ENCODE results near the gene PIAS1.

PIAS1 gene

DNA sequence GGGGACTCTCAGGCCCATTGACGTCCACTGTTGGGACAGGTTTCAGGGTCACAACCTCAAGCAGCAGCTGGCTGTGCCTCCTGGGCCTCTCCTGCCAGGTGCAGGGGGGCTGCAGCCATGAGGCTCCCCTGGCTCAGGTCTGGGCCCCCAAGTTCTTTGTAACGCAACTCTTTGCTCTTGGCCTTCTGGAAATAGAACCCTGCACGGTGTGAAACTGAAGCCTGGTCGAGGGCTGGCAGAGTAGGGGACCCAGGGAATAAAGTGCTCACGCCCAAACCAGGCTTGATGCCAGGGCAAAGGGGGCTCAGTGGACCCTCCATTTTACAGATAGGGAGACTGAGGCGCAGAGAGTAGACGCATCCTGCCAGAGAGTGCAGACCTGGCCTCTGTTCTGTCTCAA lies 150.2 kb downstream of the PIAS1 start:
- TF ChIP-seq, protein P1, sequence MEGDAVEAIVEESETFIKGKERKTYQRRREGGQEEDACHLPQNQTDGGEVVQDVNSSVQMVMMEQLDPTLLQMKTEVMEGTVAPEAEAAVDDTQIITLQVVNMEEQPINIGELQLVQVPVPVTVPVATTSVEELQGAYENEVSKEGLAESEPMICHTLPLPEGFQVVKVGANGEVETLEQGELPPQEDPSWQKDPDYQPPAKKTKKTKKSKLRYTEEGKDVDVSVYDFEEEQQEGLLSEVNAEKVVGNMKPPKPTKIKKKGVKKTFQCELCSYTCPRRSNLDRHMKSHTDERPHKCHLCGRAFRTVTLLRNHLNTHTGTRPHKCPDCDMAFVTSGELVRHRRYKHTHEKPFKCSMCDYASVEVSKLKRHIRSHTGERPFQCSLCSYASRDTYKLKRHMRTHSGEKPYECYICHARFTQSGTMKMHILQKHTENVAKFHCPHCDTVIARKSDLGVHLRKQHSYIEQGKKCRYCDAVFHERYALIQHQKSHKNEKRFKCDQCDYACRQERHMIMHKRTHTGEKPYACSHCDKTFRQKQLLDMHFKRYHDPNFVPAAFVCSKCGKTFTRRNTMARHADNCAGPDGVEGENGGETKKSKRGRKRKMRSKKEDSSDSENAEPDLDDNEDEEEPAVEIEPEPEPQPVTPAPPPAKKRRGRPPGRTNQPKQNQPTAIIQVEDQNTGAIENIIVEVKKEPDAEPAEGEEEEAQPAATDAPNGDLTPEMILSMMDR (IDR thresholded peaks at IDR 0.05; ENCODE audit: borderline replicate concordance, insufficient read depth, low read depth, low read length) = no peak
- H3K4me3 ChIP-seq (ENCODE audit: low read depth, low read length) = no peak overlapping the region

DNA sequence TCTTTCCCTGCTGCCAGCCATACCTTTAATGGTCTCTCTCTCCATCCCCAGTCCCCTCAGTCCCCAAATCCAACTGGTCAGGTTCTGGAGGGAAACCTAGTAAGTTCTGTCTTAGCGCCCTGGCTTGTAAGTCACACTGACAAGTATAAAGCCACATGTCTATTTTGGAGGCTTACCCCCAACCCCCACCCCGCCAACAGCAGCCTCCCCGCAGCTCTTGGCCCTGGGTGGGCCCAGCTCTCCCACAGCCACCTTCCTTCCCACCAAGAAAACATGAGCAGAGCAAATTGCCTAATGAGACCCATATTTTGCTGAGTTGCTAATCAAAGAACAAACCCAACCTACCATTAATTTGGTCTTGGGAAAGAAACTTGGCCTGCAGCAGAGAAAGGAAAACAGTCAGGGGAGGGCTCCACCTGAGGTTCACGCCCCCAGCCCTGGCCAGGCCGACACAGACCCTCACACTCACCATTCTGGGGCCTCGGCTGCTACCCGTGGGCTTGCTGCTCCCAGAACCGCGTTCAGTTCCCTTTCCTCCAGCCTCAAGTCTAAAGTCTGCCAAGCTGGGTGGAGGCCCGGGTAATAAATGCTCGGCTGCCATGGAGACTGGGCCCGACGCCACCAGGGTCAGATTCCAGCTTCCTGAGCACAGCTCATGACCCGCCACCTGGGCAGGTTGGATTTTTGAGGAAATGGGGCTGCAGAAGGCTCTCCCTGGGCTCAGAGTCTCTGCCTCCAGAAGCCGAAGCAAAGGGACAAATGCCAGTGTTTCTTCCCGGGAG lies 150.9 kb downstream of the PIAS1 start, which contains the start of gene CALML4:
Gene CALML4 (minus strand): TSS at position 557 of the 782 bp plus-strand sequence. CDS start 85 bp downstream, at position 472.
- no peak within 1 kb of the TSS for H3K4me3 ChIP-seq (ENCODE audit: low read depth, low read length)
- TF ChIP-seq, protein P1 (IDR thresholded peaks at IDR 0.05; ENCODE audit: borderline replicate concordance, insufficient read depth, low read depth, low read length) = no peak

DNA sequence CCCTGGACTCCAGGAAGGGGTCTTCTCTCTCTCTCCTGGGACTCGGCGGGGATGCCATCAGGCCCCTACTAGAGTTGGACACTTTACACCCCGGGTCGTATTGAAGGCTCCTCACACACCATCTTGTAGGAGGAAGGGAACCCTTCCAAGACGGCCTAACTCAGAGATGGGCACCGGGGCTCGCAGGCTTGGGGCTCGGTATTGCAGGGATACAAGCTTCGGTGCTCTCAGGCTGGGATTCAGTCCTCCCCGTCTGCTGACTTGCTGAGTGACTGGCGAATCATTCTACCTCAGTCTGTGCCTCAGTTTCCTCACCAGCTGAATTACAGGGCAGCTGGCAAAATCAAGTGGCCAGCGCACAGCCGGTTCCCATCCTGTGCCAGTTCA lies 151.4 kb downstream of the PIAS1 start:
- TF ChIP-seq, protein P1 (IDR thresholded peaks at IDR 0.05; ENCODE audit: borderline replicate concordance, insufficient read depth, low read depth, low read length) = no peak
- no peak overlapping the region for H3K4me3 ChIP-seq (ENCODE audit: low read depth, low read length)

DNA sequence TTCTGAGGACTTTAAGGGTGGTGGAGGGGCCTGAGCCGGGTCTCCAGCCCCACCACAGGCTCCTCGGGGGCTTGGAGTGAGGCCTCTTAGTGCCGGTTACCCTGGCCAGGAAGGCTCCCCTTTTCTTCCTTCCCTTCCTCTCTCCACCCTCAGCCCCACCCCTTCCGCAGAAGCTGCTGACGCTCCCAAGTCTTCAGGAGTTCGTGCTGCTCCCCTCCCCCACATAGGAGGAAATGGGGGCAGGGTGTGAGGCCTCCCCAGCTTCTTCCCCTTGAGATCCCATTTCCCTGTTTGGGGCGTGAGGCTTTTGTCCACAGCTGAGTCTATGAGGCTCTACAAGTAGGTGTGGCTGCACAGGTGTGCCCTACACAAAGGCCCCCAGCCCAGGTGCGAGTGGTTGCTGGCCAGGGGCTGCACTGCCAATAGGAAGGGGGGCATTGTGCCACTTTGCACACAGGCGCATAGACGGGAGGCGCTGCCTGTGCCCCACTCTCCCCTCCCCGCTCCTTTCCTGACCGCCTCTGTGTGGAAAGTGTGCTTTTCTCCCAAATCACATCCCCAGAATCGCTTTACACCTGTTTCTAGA lies 151.9 kb downstream of the PIAS1 start:
- no peak overlapping the region for H3K4me3 ChIP-seq (ENCODE audit: low read depth, low read length)
- TF ChIP-seq, protein P1 (IDR thresholded peaks at IDR 0.05; ENCODE audit: borderline replicate concordance, insufficient read depth, low read depth, low read length) = no peak

DNA sequence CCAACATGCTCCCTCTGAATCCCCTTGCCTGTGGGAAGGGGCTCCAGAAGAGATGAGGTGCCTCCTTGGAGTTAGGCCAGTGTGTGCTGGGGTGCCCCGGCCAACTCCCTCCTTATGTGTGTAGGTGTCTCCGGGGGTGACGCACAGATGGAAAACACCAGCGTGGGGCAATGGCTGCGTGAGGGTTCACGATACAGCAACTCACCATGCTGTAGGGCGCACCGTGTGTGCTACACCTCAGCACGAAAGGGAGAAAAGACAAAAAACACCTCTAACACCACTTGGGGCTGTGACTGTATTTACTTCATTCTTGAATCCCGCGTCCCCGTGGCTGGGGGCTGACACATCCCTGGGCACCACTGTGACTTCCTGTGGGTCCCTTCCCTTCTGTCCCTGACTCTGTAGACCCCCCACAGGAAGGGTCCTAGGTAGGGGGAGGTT lies 152.6 kb downstream of the PIAS1 start:
- H3K4me3 ChIP-seq (ENCODE audit: low read depth, low read length) = no peak overlapping the region
- TF ChIP-seq, protein P1 (IDR thresholded peaks at IDR 0.05; ENCODE audit: borderline replicate concordance, insufficient read depth, low read depth, low read length) = no peak

DNA sequence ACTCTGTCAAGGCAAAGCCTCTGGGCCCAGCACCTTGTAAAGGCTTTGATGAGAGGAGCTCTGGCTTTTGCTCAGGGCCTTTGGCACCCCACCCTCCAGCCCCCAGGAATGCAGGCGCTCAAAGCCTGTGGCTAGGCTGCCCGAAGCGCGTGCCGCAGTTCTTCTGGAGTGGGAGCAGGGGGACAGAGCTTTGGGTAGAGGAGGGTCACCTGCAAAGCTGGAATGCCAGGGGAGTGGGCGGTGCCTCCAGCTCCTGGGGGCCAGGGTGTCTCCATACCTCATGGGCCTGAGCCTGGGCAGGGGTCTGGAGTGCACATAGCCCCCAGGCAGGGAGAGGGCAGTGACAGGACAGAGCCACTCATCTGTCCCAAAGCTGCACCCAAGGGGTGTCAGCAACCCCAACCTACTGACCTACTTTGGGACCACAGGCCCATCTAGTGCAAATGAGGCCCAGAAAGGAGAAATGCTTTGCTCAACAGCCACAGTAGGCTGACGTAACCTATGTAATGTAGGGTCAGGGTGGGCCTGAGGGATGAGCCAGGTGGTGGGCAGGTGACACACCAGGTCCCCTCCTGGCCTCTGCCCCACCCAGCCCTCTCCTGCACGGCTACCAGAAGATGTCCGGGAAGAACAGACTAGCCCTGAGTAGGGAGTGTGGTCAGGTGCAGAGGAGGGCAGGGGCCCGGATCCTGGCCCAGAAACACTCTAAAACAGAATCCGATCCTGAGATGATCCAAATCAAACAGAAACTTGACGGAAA lies 153.2 kb downstream of the PIAS1 start:
- TF ChIP-seq, protein P1 (IDR thresholded peaks at IDR 0.05; ENCODE audit: borderline replicate concordance, insufficient read depth, low read depth, low read length) = no peak
- no peak overlapping the region for H3K4me3 ChIP-seq (ENCODE audit: low read depth, low read length)

Data from GM12875 (cell line).